NT2/D1 (cell line): ENCODE data around the gene CFAP73.
"Not testable (repeated sequence)": the region's sequence is repeated elsewhere in the genome, so short reads cannot be mapped to it uniquely, and the experiment has no call there.

Experiments used
- DNase-seq: peaks from one replicate; pipeline ENCODE4 v3.0.0-alpha.2; 2011; ENCODE audit warnings: low read depth, low spot score
- H3K27me3 ChIP-seq: 2 replicates; pipeline ENCODE4 v1.6.0; 2011; ENCODE audit warnings: mild to moderate bottlenecking; ENCODE audit not compliant: insufficient read length, insufficient read depth
- H3K36me3 ChIP-seq: 2 replicates; pipeline ENCODE4 v1.6.1; 2011; ENCODE audit warnings: mild to moderate bottlenecking, low read length, mixed read lengths; ENCODE audit not compliant: insufficient read depth, insufficient read length
- H3K4me1 ChIP-seq: 2 replicates; pipeline ENCODE4 v1.5.1; 2011; ENCODE audit not compliant: insufficient read depth, insufficient read length
- H3K4me3 ChIP-seq: 2 replicates; pipeline ENCODE4 v1.5.1; 2011; ENCODE audit warnings: low read depth; ENCODE audit not compliant: insufficient read length
- H3K9ac ChIP-seq: 2 replicates; pipeline ENCODE4 v1.6.0; 2011; ENCODE audit warnings: low read depth; ENCODE audit not compliant: insufficient read length
- H3K9me3 ChIP-seq: 2 replicates; pipeline ENCODE4 v1.5.1; 2011; ENCODE audit warnings: mild to moderate bottlenecking, low read length; ENCODE audit not compliant: insufficient read depth
- SUZ12 ChIP-seq: IDR thresholded peaks from 2 replicates; pipeline ENCODE4 v1.6.1; 2011; ENCODE audit not compliant: insufficient read length, insufficient read depth; ENCODE audit errors: extremely low read depth
- YY1 ChIP-seq: IDR thresholded peaks from 2 replicates; pipeline ENCODE4 v1.6.1; 2011; ENCODE audit not compliant: insufficient read length, insufficient read depth
- ZNF274 ChIP-seq: IDR thresholded peaks from 2 replicates; pipeline ENCODE4 v1.6.1; 2011; ENCODE audit warnings: mild to moderate bottlenecking, low read depth, low read length

The CFAP73 gene

DNA sequence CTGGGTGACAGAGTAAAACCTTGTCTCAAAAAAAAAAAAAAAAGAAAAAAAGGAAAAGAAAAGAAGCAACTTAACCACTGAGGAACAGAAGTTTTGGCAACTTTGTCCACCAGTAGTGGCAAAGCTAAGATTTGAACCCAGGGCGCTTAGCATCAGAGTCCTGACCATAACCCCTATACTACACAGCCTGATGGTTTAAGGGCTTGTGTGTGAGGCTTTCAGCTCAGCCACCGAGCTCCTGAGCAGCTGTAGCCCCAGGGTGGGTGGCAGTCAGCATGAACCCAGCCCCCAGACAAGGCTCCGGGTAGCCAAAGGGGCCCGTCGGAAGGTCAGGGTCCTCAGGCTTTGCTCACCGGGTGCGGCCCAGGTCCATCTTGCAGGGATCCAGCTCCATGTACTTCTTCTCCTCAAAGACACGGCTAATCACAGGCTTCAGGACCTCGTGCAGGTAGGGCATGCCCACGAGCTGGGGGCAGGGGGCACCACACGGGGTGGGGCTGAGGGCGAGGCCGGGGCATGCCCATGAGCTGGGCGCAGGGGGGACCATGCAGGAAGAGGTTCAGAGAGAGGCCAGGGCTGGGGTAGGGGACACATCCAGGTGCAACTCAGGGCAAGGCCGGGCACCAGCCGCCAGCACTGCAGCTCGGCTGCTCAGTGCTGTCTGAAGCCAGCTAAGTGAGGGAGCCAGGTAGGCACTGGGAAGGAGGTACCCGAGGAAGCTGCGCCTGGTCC is 34.9 kb upstream of the CFAP73 start:
- H3K9me3 ChIP-seq = no peaks in the 10 kb centered on the region
- H3K36me3 ChIP-seq = no peaks in the 10 kb centered on the region
- no peak overlapping the region for H3K9ac ChIP-seq
- DNase-seq = no peak
- TF ChIP-seq SUZ12 = no peak
- TF ChIP-seq YY1 = no peak
- TF ChIP-seq ZNF274 = no peak
- peaks cover 3% of the 10 kb centered on the region for H3K4me1 ChIP-seq
- no peak overlapping the region for H3K4me3 ChIP-seq
- no peaks in the 10 kb centered on the region for H3K27me3 ChIP-seq

DNA sequence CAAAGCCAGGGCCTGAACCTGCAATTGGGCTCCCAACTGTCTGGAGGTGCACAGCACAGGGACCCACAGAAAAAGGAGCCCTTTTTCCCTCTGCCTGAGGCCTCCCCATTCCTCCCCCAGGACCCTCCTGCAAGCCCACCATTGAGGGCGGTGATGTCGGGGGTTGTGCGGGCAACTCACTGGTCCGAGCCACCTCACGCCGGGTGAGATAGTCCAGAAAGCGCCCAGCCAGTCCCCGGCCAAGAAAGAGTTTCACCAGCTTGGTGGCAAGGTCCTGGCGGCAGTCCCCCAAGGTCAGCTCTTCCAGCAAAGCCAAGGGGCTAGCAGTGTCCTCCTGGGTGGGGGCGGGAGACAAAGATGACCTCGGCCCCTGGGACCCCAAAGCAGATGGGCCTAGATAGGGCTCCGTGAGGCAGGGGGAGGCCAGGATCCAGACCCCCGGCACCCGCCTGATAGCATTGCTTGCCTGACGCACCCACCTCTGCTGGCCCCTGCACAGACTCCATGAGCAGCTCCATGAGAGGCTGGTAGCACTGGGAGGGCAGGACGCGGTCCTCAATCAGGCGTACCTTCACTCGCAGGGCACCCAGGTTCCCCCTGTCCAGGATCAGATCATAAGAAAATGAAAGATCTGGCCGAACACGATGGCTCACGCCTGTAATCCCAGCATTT is 33.9 kb upstream of the CFAP73 start:
- TF ChIP-seq ZNF274 (no peak), SUZ12 (no peak), YY1 (no peak)
- no peaks in the 10 kb centered on the region for H3K9me3 ChIP-seq
- H3K36me3 ChIP-seq = no peaks in the 10 kb centered on the region
- no peak for DNase-seq
- H3K4me3 ChIP-seq = no peak overlapping the region
- H3K4me1 ChIP-seq = peaks cover 3% of the 10 kb centered on the region
- H3K27me3 ChIP-seq = no peaks in the 10 kb centered on the region
- no peak overlapping the region for H3K9ac ChIP-seq

DNA sequence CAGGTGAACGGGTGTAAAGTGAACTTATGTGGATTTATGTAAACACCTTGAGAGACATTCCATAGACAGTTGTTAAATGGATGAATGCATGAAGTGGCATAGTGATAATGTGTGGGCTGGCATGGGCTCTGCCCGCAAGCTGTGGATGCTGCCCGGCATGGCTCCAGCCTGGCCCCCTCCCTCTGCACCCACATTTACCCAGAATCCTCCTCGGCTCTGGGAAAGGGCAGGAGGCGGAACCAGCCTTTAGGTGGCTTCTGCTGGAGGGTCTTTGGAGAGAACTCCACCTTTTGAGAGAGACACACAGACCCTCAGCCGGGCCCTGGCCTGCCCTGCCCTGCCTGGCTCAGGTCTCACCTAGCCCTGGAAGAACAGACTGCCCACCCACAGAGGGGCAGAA is 32.6 kb upstream of the CFAP73 start:
- DNase-seq = no peak
- peaks cover 6% of the 10 kb centered on the region for H3K4me1 ChIP-seq
- no peak overlapping the region for H3K9ac ChIP-seq
- H3K9me3 ChIP-seq = no peaks in the 10 kb centered on the region
- H3K36me3 ChIP-seq = no peaks in the 10 kb centered on the region
- no peaks in the 10 kb centered on the region for H3K27me3 ChIP-seq
- no peak overlapping the region for H3K4me3 ChIP-seq
- TF ChIP-seq SUZ12 (no peak), YY1 (no peak), ZNF274 (no peak)

DNA sequence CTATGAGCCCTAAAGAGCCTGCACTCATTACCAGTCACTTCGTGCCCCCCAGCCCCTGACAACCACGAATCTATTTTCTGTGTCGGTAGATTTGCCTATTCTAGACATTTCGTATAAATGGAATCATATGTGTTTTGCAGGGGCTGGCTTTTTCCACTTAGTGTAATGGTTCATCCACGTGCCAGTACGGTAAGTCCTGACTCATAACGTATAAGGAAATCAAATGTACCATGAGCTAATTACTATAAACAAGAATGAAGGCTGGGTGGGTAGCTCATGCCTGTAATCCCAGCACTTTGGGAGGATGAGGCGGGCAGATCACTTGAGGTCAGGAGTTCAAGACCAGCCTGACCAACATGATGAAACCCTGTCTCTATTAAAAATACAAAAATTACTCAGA is 31.8 kb upstream of the CFAP73 start:
- not testable (repeated sequence) for H3K27me3 ChIP-seq, H3K9ac ChIP-seq, H3K9me3 ChIP-seq, H3K4me3 ChIP-seq, H3K4me1 ChIP-seq, DNase-seq, H3K36me3 ChIP-seq

DNA sequence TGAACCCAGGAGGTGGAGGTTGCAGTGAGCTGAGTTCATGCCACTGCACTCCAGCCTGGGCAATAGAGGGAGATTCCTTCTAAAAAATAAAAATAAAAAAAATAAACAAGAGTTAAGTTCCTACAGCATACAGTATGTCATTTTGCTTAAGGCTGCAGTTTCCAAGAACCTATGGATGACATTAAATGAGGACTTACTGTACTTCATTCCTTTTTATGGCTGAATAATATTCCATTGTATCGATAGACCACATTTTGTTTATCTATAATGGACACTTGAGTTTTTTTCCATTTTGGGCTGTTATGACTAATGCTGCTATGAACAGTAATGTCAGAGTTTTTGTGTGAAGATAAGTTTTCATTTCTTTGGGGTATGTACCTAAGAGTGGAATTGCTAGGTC is 31.4 kb upstream of the CFAP73 start:
- Histone ChIP-seq H3K9ac (no peak overlapping the region), H3K4me1 (peaks cover 3% of the 10 kb centered on the region), H3K27me3 (no peaks in the 10 kb centered on the region), H3K4me3 (no peak overlapping the region), H3K9me3 (no peaks in the 10 kb centered on the region), H3K36me3 (no peaks in the 10 kb centered on the region)
- TF ChIP-seq YY1 (no peak), ZNF274 (no peak), SUZ12 (no peak)
- DNase-seq = no peak

DNA sequence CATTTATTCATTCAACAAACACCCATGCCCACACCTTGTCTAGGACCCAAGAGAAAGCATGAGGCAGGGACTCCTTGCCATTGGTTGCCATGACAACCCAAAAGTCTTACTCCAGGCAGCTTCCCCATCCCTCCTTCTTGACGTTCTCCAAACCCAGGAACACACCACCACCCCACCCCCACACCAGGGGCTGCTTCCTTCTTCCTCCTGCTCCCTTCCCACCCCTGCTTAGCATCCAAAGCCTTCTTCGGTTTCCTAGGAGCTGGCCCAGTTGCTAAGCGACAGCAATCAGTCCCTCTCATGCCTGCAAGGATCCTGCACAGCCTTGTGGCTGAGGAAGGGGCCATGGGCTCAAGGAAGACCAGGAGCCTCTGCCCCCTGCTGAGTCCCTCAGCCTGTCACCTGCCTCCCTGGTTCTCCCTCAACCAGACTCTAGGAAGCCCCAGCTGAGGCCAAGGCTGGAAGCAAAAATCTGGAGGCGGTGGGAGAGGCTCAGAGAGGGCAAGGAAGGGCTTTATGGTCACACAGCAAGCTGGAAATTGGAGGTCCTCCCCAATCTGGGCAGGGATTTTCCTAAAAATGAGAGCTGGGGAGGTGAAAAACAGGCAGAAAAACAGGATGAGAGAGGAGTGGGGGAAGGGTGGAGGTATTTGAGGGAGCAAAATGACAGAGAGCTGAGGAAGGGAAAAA is 29.4 kb upstream of the CFAP73 start:
- TF ChIP-seq ZNF274 (no peak), SUZ12 (no peak), YY1 (no peak)
- Histone ChIP-seq H3K9me3 (no peaks in the 10 kb centered on the region), H3K9ac (no peak overlapping the region), H3K4me1 (peaks cover 3% of the 10 kb centered on the region), H3K27me3 (no peaks in the 10 kb centered on the region), H3K36me3 (no peaks in the 10 kb centered on the region), H3K4me3 (no peak overlapping the region)
- DNase-seq = no peak

DNA sequence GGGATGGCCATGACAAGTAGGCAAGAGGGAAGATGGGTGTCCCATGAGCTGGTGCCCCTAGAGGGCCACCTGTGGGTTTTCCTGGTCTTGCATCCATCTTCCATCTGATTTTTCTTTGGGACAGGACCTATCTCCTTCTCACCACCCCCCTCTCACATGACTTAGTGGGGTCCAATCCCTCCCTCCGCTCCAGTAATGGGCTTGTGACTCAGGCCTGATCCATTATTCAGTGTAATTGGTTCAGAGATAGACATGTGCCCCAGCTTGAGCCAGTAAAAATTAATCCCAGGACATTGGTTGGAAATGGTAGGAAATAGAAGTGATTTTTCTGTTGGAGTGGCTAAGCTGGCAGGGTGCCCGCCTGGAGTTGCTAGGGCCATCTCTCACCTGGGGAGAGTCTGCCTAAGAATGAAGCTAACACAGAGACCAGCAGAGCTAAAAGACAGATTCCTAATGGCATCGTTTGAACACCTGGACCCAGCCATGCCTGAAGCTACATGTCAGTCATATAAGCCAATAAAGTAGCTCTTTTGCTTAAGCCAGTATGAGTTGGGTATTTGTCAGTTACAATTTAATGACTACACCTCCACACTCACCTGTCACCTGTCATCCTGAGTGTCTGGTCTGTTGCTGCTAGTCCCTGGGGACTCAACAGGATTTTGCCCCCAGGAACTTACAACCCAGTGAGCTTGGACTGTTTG is 28.7 kb upstream of the CFAP73 start:
- Histone ChIP-seq H3K4me3 (no peak overlapping the region), H3K27me3 (no peaks in the 10 kb centered on the region), H3K9ac (no peak overlapping the region), H3K36me3 (no peaks in the 10 kb centered on the region), H3K9me3 (no peaks in the 10 kb centered on the region), H3K4me1 (peaks cover 3% of the 10 kb centered on the region)
- TF ChIP-seq ZNF274 (no peak), SUZ12 (no peak), YY1 (no peak)
- DNase-seq = no peak
